UCSD-AML1 (cell line): ENCODE results near the gene DLG2.

Experiments used
- DNase-seq: peaks from one replicate; lab custom pipeline; 2025; ENCODE audit not compliant: unreplicated experiment; lab: John Stamatoyannopoulos, UW

Gene DLG2

GRCh38 chr11:84924154-84924692 is 702.9 kb downstream of the DLG2 start:
- DNase-seq, result no peak

- DNase-seq, result no peak
These were observed 703.7 kb downstream of the DLG2 start for GRCh38 chr11:84923489-84923888.

DNA sequence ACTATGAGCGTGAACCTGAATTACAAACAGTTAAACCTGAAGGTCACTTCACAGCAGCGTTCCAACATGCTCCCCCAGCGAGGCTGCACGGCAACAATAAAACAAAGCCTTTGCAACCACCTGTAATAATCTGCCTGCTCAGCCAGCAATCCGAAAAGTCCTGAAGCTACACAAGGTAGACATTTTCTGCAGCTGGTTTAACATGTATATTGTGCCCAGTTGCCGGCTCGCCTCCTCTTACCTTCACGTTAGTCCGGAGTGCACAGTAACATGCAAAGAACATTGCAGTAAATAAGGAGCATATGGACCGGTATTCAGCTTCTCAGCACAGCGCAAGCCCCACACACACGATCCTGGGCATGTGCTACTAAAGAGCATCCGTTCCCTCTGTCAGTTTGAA is 704.3 kb downstream of the DLG2 start:
- DNase-seq, result no peak

GRCh38 chr11:84922212-84922805 is 704.8 kb downstream of the DLG2 start:
- DNase-seq, result no peak

GRCh38 chr11:84914511-84914910 is 712.6 kb downstream of the DLG2 start:
- no peak for DNase-seq

DNA sequence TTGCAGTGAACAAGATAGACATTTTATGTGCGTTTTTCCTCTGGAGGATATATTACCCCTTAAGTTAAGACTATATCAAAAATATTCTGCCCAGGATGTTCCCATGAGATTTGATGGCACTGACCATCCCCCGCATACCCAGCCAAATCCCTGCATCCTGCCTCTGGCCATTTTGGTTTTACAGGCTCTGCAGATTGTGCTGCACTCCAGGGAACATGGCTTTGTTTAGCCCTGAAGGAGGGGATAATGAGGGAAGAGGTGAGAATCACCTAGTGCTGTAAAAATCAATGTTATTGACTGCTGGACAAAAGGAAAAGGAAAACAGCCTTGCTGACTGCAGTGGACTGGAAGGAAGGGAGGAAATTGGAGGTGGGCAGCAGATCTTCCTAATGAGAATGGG is 717.4 kb downstream of the DLG2 start:
- no peak for DNase-seq

DNA sequence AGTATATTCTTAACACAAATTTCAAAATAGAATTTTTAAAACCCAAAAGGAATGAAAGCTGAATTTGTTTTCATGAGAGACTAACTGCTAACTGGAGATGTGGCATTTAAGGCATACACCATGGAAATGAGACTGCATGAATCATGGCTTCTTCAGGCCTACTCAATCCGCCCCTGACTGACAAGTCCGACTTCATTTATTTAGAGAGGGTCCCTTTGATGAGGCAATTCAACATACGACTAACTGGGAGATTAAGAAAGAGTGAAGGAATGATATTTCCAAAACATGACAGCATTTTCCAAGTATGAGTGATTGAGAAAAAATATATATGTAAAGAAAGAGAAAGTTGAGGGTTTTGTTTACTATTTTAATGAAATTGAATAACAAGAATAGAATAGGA is 720.1 kb downstream of the DLG2 start:
- no peak for DNase-seq

DNA sequence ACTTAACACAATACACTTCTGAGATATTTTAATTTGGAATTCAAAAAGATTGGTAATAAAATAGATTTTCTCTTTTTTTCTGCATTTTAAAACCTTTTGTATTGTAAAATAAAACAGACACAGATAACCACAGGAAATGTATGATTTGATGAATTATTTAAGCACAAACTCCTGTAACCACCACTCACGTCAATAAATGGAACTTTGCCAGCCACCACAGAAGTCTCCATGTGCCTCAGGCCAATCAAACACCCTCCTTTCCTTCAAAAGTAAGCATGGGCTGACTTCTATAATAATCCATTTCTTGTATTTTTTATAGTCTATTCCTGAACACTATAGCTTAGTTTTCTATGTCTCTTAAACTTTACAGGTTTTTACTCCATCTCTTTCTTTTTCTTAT is 721.7 kb downstream of the DLG2 start:
- DNase-seq, result no peak

GRCh38 chr11:84902445-84902844 is 724.7 kb downstream of the DLG2 start:
- no peak for DNase-seq

GRCh38 chr11:84901991-84902390 is 725.2 kb downstream of the DLG2 start:
- no peak for DNase-seq

DNA sequence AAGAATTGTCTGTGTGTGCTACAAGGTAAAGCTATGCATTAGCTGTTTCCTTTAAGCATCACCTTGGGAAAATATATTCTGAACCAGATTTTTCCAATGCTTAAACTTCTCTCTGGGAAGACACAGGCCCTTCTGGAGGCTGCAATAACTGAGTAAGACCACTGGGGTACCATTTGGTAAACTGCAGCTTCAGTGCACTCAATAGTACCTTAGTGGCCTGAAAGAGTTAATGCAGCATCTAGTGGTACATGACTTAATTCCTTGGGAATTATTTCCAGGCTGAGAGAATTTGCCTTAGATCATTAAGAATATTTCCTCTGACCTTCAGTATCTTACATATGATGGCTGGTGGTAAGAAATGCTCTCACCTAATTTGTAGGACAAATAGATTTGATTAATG is 727.4 kb downstream of the DLG2 start:
- no peak for DNase-seq

GRCh38 chr11:84899134-84899533 is 728.0 kb downstream of the DLG2 start:
- DNase-seq, result no peak

DNA sequence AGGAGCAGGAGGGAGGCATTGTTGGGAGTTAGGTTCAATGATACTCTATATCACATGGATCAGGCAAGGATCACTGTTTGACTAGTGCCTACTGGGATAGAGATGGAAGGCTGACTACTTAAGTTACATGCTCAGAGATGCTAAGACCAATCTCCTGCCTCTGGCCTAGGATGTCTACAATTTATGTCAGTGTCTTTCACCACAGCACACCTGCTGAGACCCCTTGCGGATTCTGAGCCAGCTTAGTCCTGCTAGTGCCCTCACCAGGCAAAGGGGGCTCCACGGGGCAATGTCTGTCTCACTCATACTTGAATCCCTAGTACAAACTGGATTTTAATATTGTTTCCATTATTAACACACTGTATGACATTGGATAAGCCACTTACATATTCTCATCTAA is 732.5 kb downstream of the DLG2 start:
- no peak for DNase-seq

DNA sequence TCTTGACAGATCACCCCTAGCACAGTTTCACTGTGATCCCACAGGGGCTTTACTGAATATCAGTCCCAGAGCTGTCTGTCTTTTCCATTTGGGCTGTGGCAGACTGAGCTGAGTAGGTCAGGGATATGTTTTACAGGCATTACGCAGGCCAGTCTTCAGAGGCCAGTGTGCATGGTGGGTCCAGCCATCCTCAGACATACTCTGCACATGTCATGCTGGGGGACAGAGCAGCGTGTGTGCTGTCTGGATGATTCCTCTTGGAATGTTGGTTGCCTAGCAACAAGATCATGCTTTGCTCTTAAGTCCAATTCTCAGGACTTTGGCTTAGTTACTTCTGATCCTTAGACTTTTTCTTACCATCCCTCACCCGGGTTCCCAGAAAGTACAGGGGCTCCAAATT is 736.5 kb downstream of the DLG2 start:
- DNase-seq, result no peak

GRCh38 chr11:84889556-84889955 is 737.6 kb downstream of the DLG2 start:
- no peak for DNase-seq

GRCh38 chr11:84887055-84887629 is 740.0 kb downstream of the DLG2 start:
- DNase-seq, result no peak

DNA sequence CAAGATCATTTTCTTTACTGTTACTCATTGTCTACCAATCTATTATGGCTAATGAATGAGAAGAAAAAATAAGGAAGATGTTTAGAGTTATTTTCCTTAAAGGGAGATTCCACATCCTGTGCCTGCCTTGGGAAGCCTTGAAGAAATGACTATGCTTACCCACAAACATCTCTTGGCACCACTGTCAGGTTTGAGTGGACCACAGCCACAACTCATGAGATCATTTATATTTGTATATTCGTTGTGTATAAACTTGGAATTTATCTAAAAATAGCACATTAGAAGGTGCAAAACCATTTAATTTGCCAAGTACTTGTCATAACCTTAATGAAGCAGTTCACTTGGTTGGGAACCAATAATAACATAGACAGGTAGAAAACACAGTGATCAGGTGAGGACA is 740.8 kb downstream of the DLG2 start:
- DNase-seq, result no peak

DNA sequence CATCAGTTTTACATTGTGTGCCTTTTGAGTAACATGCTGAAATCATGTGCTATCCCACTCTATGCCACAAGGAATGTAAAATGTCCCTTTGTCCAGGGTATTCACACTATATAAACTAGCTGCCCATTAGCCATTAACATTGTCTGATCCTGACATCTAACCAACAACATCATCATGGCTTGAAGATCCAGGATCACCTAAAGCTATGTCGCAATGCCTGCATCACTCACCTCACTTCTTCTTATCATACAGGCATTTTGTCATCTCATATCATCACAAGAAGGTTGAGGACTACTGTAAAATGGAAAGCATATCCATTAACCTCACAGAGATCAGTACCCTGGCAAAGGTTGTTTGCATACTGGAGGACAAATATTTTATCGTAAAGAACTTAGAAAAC is 742.3 kb downstream of the DLG2 start:
- no peak for DNase-seq

DNA sequence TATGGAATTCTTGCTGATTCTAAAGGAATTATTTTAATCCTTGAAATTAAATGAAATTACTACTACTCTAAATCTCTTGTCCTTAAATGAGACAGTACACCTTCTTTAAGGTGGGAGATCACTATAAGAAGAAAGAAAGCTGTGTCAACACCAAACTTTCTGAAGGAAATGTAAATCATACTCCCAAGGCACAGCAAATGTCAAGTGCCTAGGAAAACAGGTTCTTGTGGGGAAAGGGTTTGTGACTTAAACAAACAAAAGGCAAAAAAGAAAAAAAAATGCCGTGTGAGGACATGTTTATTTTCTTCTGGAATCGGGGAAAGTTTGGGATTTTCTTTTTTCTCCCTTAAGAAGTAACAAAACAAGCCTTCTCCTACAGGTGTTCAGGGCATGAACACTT is 745.1 kb downstream of the DLG2 start:
- DNase-seq, result no peak

DNA sequence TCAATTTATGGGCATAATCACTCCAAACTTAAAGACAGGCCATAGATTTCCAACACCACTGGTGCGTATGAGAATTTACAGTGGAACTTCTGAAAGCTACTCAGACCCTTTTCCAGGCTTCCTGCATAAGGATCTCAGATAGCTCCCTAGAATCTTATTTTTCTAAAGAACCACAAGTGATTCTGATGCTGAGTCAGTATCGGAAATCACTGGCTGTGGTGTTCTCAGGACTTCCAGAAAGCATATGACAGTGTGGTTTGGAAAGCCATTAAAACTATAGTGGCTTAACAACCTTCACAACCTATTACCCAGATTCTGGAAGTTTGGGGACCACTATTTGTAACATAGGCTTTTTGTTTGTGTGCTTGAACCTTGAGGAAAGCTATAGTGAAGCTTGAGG is 756.0 kb downstream of the DLG2 start:
- DNase-seq, result no peak

DNA sequence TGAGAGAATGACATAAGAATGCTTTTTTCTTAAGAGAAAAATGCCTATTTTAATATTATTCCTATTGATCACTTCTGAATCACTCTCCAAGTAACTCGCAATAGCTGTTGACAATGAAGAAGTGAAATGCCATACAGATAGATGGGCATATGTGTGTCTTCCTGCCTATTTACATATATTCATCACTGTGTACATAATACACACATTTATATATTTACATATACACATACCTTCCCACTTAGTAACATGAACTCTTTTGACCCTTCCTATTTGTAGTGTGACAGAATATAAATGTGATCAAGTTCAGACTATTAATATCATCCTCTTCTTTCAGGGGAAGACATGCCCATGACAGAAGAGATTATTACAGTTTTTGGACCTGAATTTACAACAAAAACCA is 756.7 kb downstream of the DLG2 start:
- no peak for DNase-seq

- no peak for DNase-seq
These were observed 760.2 kb downstream of the DLG2 start for GRCh38 chr11:84866922-84867321.
